Keratinocyte (primary cell): ENCODE data around the gene SMYD3.

Experiments
- CTCF ChIP-seq, 3 experiments: IDR thresholded peaks in 1 of 3; conservative IDR thresholded peaks in 1 of 3; optimal IDR thresholded peaks in 1 of 3; 2 replicates in 2 of 3; 3 replicates in 1 of 3; pipeline versions ENCODE3 to v1.5.1; 2011; ENCODE audit warnings: low read length in 3 of 3, mild to moderate bottlenecking in 3 of 3, moderate library complexity in 2 of 3, control low read depth in 1 of 3, inconsistent platforms in 1 of 3; ENCODE audit not compliant: insufficient read depth in 2 of 3; ENCODE audit errors: extremely low read depth in 1 of 3
- EZH2 ChIP-seq: IDR thresholded peaks from one replicate; pipeline ENCODE4 v1.6.1; 2012; ENCODE audit warnings: inconsistent platforms, mild to moderate bottlenecking, low read length, moderate library complexity

- TF ChIP-seq EZH2 (no peak), CTCF (optimal IDR thresholded peaks at IDR 0.05 in 1 of 3, IDR thresholded peaks at IDR 0.05 in 1 of 3, conservative IDR thresholded peaks at IDR 0.05 in 1 of 3; ENCODE audit: extremely low read depth in 1 of 3, insufficient read depth in 2 of 3, low read length in 3 of 3) (no peak)
Observed at GRCh38 chr1:246106342-246106763, 400.7 kb downstream of the SMYD3 start.
